Activated naive CD8-positive, alpha-beta T cell treated with anti-CD3 and anti-CD28 coated beads, Interleukin-2, amount 50 U/mL, for 24 hours (primary cell): ENCODE measurements around the gene TCIRG1.
A peak's percentile ranks its signal among the peaks of the same experiment; 100 is the strongest.

Experiments
- ATAC-seq: fragments of 150-1000 bp; cut with Tn5 transposase; one replicate; pipeline ENCODE4 v1.10.0; 2021
- DNase-seq: peaks from one replicate; pipeline ENCODE4 v3.0.0; 2021
- H3K27ac Mint-ChIP-seq: one replicate; pipeline ENCODE4 v1.8.0; 2021; ENCODE audit warnings: mild to moderate bottlenecking, mixed read lengths
- H3K27me3 Mint-ChIP-seq: one replicate; pipeline ENCODE4 v1.8.0; 2021; ENCODE audit warnings: mixed read lengths
- H3K36me3 Mint-ChIP-seq: one replicate; pipeline ENCODE4 v1.8.0; 2021; ENCODE audit warnings: low read depth, mixed read lengths
- H3K4me1 Mint-ChIP-seq: one replicate; pipeline ENCODE4 v1.8.0; 2021; ENCODE audit warnings: mixed read lengths
- H3K4me3 Mint-ChIP-seq: one replicate; pipeline ENCODE4 v1.8.0; 2021; ENCODE audit warnings: mild to moderate bottlenecking, moderate library complexity, mixed read lengths
- H3K9me3 Mint-ChIP-seq: one replicate; pipeline ENCODE4 v1.8.0; 2021; ENCODE audit warnings: mixed read lengths

TCIRG1 gene

GRCh38 chr11:67999704-68000103, 39.1 kb upstream of the TCIRG1 start:
- no peak overlapping the region for H3K27ac Mint-ChIP-seq
- H3K9me3 Mint-ChIP-seq: no peaks in the 10 kb centered on the region
- peaks cover 4% of the 10 kb centered on the region for H3K36me3 Mint-ChIP-seq
- H3K4me3 Mint-ChIP-seq: no peak overlapping the region
- DNase-seq (no peak), ATAC-seq (no peak)
- H3K27me3 Mint-ChIP-seq: no peaks in the 10 kb centered on the region
- peaks cover 34% of the 10 kb centered on the region for H3K4me1 Mint-ChIP-seq

GRCh38 chr11:68002575-68002937, 36.3 kb upstream of the TCIRG1 start:
- Mint-ChIP-seq H3K36me3 (no peaks in the 10 kb centered on the region), H3K9me3 (no peaks in the 10 kb centered on the region), H3K27me3 (no peaks in the 10 kb centered on the region), H3K27ac (peak overlapping the region; percentile 61), H3K4me1 (peaks cover 31% of the 10 kb centered on the region), H3K4me3 (peak overlapping the region; percentile 78)
- no peak for DNase-seq
- no peak for ATAC-seq

GRCh38 chr11:68002938-68003845, 35.6 kb upstream of the TCIRG1 start:
- Mint-ChIP-seq H3K4me3 (peak overlapping the region; percentile 78), H3K36me3 (no peaks in the 10 kb centered on the region), H3K27me3 (no peaks in the 10 kb centered on the region), H3K27ac (peak overlapping the region; percentile 52), H3K9me3 (no peaks in the 10 kb centered on the region), H3K4me1 (peaks cover 26% of the 10 kb centered on the region)
- ATAC-seq: peak; percentile 46
- peak; percentile 55 for DNase-seq

- peak; percentile 93 for ATAC-seq
- Mint-ChIP-seq H3K27ac (peak within 1 kb of the TSS; percentile 73), H3K36me3 (no peaks in the 10 kb centered on the region), H3K9me3 (no peaks in the 10 kb centered on the region), H3K4me1 (peaks cover 23% of the 10 kb centered on the region), H3K27me3 (no peaks in the 10 kb centered on the region), H3K4me3 (peak within 1 kb of the TSS; percentile 78)
- DNase-seq: peak; percentile 87
These were observed 34.8 kb upstream of the TCIRG1 start, which contains the start of gene UNC93B1 for GRCh38 chr11:68003846-68004550. Gene UNC93B1, minus strand, starts transcription at chr11:68004097. Its CDS starts 54 bp downstream, at chr11:68004043.

- peaks cover 30% of the 10 kb centered on the region for H3K4me1 Mint-ChIP-seq
- H3K27ac Mint-ChIP-seq: peak overlapping the region; percentile 73
- peak overlapping the region; percentile 76 for H3K4me3 Mint-ChIP-seq
- ATAC-seq (no peak), DNase-seq (no peak)
- no peaks in the 10 kb centered on the region for H3K36me3 Mint-ChIP-seq
- H3K9me3 Mint-ChIP-seq: no peaks in the 10 kb centered on the region
- H3K27me3 Mint-ChIP-seq: no peaks in the 10 kb centered on the region
These were observed 34.1 kb upstream of the TCIRG1 start for GRCh38 chr11:68004551-68005335.

- Mint-ChIP-seq H3K4me1 (peaks cover 30% of the 10 kb centered on the region), H3K36me3 (no peaks in the 10 kb centered on the region), H3K9me3 (no peaks in the 10 kb centered on the region), H3K4me3 (no peak overlapping the region), H3K27me3 (peaks cover 2% of the 10 kb centered on the region), H3K27ac (no peak overlapping the region)
- ATAC-seq (no peak), DNase-seq (no peak)
These were observed 32.1 kb upstream of the TCIRG1 start for GRCh38 chr11:68006606-68007166.

GRCh38 chr11:68007498-68008380, 31.1 kb upstream of the TCIRG1 start:
- Mint-ChIP-seq H3K27me3 (peaks cover 2% of the 10 kb centered on the region), H3K9me3 (no peaks in the 10 kb centered on the region), H3K27ac (no peak overlapping the region), H3K36me3 (no peaks in the 10 kb centered on the region), H3K4me3 (no peak overlapping the region), H3K4me1 (peaks cover 23% of the 10 kb centered on the region)
- ATAC-seq (no peak), DNase-seq (no peak)

- H3K27me3 Mint-ChIP-seq: peaks cover 2% of the 10 kb centered on the region
- DNase-seq (no peak), ATAC-seq (no peak)
- H3K27ac Mint-ChIP-seq: no peak overlapping the region
- no peaks in the 10 kb centered on the region for H3K9me3 Mint-ChIP-seq
- H3K36me3 Mint-ChIP-seq: no peaks in the 10 kb centered on the region
- H3K4me1 Mint-ChIP-seq: peaks cover 20% of the 10 kb centered on the region
- H3K4me3 Mint-ChIP-seq: no peak overlapping the region
These were observed 30.2 kb upstream of the TCIRG1 start for GRCh38 chr11:68008381-68009337.

GRCh38 chr11:68009391-68010089, 29.3 kb upstream of the TCIRG1 start:
- H3K27me3 Mint-ChIP-seq: peaks cover 2% of the 10 kb centered on the region
- ATAC-seq (no peak), DNase-seq (no peak)
- no peaks in the 10 kb centered on the region for H3K9me3 Mint-ChIP-seq
- peaks cover 14% of the 10 kb centered on the region for H3K4me1 Mint-ChIP-seq
- H3K36me3 Mint-ChIP-seq: no peaks in the 10 kb centered on the region
- no peak overlapping the region for H3K4me3 Mint-ChIP-seq
- H3K27ac Mint-ChIP-seq: no peak overlapping the region

GRCh38 chr11:68010090-68011041, 28.5 kb upstream of the TCIRG1 start, which contains the start of gene ALDH3B1:
Gene ALDH3B1, plus strand, starts transcription at chr11:68010327. Its CDS starts 4,971 bp downstream, at chr11:68015298.
- H3K4me3 Mint-ChIP-seq: no peak within 1 kb of the TSS
- no peaks in the 10 kb centered on the region for H3K36me3 Mint-ChIP-seq
- H3K4me1 Mint-ChIP-seq: peaks cover 8% of the 10 kb centered on the region
- ATAC-seq: peak; percentile 8
- DNase-seq: no peak
- no peaks in the 10 kb centered on the region for H3K9me3 Mint-ChIP-seq
- peaks cover 2% of the 10 kb centered on the region for H3K27me3 Mint-ChIP-seq
- no peak within 1 kb of the TSS for H3K27ac Mint-ChIP-seq
